Right renal cortex interstitium (tissue), 3 donors: ENCODE measurements around the gene MYOC. TPM values are rescaled to one million over a fixed set of nuclear protein-coding genes. Genes with fewer than 3 reads are reported as not detected.
"Not testable (repeated sequence)": the region's sequence is repeated elsewhere in the genome, so short reads cannot be mapped to it uniquely, and the experiment has no call there.

ENCODE experiments used
- DNase-seq, 3 donors: peaks; one replicate each; pipeline ENCODE4 v3.0.0-alpha.2; 2013; ENCODE audit warnings: low read depth in 3 of 3, low spot score in 2 of 3
- polyA plus RNA-seq, 3 donors: library from polyadenylated mRNA; unstranded; fragments of 120-200 nt; gene quantifications; one replicate each; pipeline ENCODE4 v1.2.1, GENCODE V29; 2013; ENCODE audit not compliant: insufficient read length in 3 of 3

MYOC gene
- under 1 TPM in 2 of 3 donors, not detected in 1; 0.08 to 0.39 TPM for polyA plus RNA-seq

GRCh38 chr1:171652234-171652822 is at the start of gene MYOC:
Gene MYOC, minus strand, starts transcription at chr1:171652688. Its CDS starts 77 bp downstream, at chr1:171652611.
- DNase-seq, result no peak

- peak in 2 of 3 donors; percentile 12 to 15 for DNase-seq
Measured at GRCh38 chr1:171699531-171699930, 47.0 kb upstream of the MYOC start.

- not testable (repeated sequence) for DNase-seq
Measured at GRCh38 chr1:171695772-171696171, 43.3 kb upstream of the MYOC start.

GRCh38 chr1:171693541-171693940 is 41.1 kb upstream of the MYOC start:
- not testable (repeated sequence) for DNase-seq

- DNase-seq, result no peak
Measured at GRCh38 chr1:171683870-171684269, 31.4 kb upstream of the MYOC start.

GRCh38 chr1:171680339-171680738 is 27.9 kb upstream of the MYOC start:
- no peak for DNase-seq

- no peak for DNase-seq
Measured at GRCh38 chr1:171676823-171677222, 24.3 kb upstream of the MYOC start.

- no peak for DNase-seq
Measured at GRCh38 chr1:171674431-171675405, 22.2 kb upstream of the MYOC start.

- no peak for DNase-seq
Measured at GRCh38 chr1:171670739-171671138, 18.3 kb upstream of the MYOC start.

GRCh38 chr1:171668372-171668771 is 15.9 kb upstream of the MYOC start:
- DNase-seq, result no peak

GRCh38 chr1:171666114-171666769 is 13.8 kb upstream of the MYOC start:
- DNase-seq, result no peak

GRCh38 chr1:171664976-171665375 is 12.5 kb upstream of the MYOC start:
- DNase-seq, result no peak

GRCh38 chr1:171663854-171664575 is 11.5 kb upstream of the MYOC start:
- DNase-seq, result no peak

GRCh38 chr1:171663036-171663853 is 10.8 kb upstream of the MYOC start:
- no peak for DNase-seq

- DNase-seq, result no peak
Measured at GRCh38 chr1:171661076-171661650, 8.7 kb upstream of the MYOC start.

GRCh38 chr1:171656206-171656605 is 3.7 kb upstream of the MYOC start:
- not testable (repeated sequence) for DNase-seq

GRCh38 chr1:171655746-171656116 is 3.2 kb upstream of the MYOC start:
- no peak for DNase-seq

- peak in 1 of 3 donors; percentile 46 for DNase-seq
Measured at GRCh38 chr1:171654942-171655745, 2.7 kb upstream of the MYOC start.
